Neuron (in vitro differentiated cells): ENCODE results near the gene MRPL58.

ENCODE experiments used
- H2AFZ ChIP-seq: one replicate; pipeline ENCODE4 v1.6.1; 2013; ENCODE audit warnings: low read depth, mild to moderate bottlenecking, inconsistent platforms, low read length, moderate library complexity
- H3K27me3 ChIP-seq: one replicate; pipeline ENCODE4 v1.6.1; 2013; ENCODE audit warnings: low read length; ENCODE audit not compliant: insufficient read depth
- H3K36me3 ChIP-seq: one replicate; pipeline ENCODE4 v1.6.1; 2013; ENCODE audit warnings: low read length; ENCODE audit not compliant: insufficient read depth
- H3K4me1 ChIP-seq: one replicate; pipeline ENCODE4 v1.6.1; 2013; ENCODE audit warnings: low read length; ENCODE audit not compliant: insufficient read depth
- H3K4me3 ChIP-seq: 2 replicates; pipeline ENCODE4 v1.5.1; 2013; ENCODE audit warnings: mild to moderate bottlenecking, low read length, moderate library complexity
- H3K9me3 ChIP-seq: one replicate; pipeline ENCODE4 v1.6.1; 2013; ENCODE audit warnings: low read length

Gene MRPL58

DNA sequence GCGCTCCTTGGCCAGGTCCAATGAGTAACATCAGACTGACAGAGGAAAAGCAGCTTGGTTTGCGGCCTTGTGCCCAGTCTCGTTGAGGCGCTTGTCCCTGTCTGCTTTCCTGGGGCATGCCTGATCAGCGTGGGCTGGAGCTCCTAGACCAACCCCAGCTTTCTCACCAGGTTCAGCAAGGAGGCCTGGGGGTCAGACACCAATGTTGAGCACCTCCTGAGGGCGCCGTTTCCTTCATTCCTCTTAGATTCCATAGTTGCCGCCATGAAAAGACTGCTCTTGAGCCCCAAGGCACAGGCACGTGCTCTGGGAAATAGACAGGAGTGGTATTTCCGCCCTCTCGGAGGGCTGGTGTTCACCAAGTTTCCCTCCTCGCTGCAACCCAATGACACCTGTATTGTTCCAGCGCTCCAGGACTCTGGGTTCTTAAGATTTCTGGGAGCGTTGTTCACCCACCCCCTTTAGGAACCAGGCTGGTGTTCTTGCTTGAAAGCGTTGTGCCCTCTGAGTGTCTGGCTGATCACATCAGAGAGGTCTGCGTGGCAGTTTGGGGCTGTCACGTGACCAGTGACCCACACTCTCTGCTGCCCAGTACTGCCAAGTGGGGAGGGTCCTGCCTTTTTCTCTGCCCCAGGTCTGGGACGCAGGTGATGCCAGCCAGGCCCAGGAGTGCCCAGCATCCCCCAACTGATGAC, 52.5 kb downstream of the MRPL58 start:
- H3K4me3 ChIP-seq = no peak overlapping the region
- H3K27me3 ChIP-seq = no peaks in the 10 kb centered on the region
- H3K36me3 ChIP-seq = peaks cover 48% of the 10 kb centered on the region
- H3K4me1 ChIP-seq = no peaks in the 10 kb centered on the region
- no peak overlapping the region for H2AFZ ChIP-seq
- H3K9me3 ChIP-seq = no peaks in the 10 kb centered on the region

DNA sequence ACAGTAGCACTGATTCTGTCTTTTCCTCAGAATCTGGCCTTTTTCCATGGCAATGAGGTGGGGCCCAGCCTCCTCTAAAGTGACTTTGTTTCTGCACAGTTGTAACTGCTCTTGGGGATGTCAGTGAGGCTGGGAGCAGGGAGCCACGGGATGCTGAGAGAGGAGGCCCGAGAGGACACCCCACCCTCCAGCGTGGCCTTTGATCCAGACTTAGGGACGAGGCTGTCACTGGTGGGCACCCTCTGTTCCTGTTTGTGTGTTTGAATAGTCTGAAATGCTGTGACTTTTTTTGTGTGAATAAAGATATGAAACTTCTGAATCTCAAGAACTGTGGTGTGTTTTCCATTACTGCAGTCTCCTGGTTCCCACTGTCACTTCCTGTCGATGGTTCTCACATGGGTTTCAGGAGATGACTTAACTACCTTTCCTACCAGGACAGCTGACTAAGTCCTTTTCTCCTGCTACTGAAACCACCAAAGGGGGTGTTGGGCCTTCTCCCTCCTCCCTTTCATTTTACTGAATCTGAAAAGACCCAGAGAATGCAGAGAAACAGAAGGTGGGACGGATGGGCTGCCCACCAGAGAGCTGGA, 53.2 kb downstream of the MRPL58 start:
- H2AFZ ChIP-seq = no peak overlapping the region
- H3K27me3 ChIP-seq = no peaks in the 10 kb centered on the region
- no peak overlapping the region for H3K4me3 ChIP-seq
- no peaks in the 10 kb centered on the region for H3K4me1 ChIP-seq
- no peaks in the 10 kb centered on the region for H3K9me3 ChIP-seq
- peaks cover 42% of the 10 kb centered on the region for H3K36me3 ChIP-seq

DNA sequence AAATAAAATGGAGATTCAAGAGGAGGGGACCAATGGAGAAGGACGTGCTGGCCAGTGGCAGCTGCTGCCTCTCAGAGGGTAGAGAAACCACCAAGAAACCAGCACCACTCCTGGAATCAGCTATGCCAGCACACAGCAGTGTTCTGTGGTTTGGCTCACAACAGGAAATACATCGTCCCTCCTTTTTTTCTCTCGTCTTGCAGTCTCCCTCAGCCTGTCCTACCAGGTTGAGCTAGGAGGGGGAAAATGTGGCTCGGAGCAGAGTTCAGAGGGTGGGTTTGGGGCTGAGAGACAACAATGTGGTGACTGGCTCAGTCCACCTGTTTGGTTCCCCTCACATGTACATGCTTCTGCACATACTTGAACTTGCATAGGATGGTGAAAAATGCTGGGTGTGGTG, 55.4 kb downstream of the MRPL58 start:
- Histone ChIP-seq H3K27me3 (no peaks in the 10 kb centered on the region), H3K36me3 (peaks cover 20% of the 10 kb centered on the region), H2AFZ (no peak overlapping the region), H3K9me3 (no peaks in the 10 kb centered on the region), H3K4me1 (no peaks in the 10 kb centered on the region), H3K4me3 (no peak overlapping the region)

DNA sequence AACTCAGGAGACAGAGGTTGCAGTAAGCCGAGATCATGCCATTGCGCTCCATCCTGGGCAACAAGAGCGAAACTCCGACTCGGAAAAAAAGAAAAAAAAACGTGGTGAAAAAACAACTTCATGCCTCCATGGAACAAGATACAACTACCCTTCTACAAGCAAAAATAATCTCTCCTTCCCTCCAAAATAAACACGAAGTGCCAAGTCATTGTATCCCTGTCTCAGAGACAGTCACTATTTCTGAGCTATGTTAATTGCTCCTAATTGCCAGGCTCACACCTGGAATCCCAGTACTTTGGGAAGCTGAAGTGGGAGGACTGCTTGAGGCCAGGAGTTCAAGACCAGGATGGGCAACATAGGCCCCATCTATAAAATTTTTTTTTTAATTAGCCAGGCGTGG, 56.3 kb downstream of the MRPL58 start:
- Histone ChIP-seq H3K4me3 (no peak overlapping the region), H3K36me3 (peaks cover 11% of the 10 kb centered on the region), H3K9me3 (no peaks in the 10 kb centered on the region), H3K4me1 (no peaks in the 10 kb centered on the region), H2AFZ (no peak overlapping the region), H3K27me3 (no peaks in the 10 kb centered on the region)

DNA sequence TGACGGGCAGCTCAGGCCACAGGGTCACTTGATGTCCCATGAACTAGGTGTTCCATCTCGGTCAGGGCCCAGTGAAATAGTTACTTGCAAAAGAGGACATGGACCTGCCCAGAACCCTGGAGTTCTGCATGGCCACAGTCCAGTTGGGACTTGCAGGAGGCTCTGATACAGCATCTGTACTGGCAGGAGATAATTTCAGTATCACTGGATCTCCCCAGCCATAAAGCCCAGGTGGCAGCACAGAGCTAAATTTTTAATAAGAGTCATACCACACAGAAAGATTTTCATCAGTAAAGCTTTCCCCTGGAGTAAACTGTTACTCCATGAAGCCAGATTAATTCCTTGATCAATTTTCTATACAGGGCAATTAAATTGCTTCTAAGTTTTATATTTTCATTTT, 57.3 kb downstream of the MRPL58 start:
- H2AFZ ChIP-seq = no peak overlapping the region
- H3K27me3 ChIP-seq = no peaks in the 10 kb centered on the region
- H3K36me3 ChIP-seq = peaks cover under 1% of the 10 kb centered on the region
- no peaks in the 10 kb centered on the region for H3K4me1 ChIP-seq
- no peaks in the 10 kb centered on the region for H3K9me3 ChIP-seq
- no peak overlapping the region for H3K4me3 ChIP-seq
